MM.1S (cell line): ENCODE measurements around the gene GSC2.

Experiments used
- EZH2 ChIP-seq: fragments of 300-600 bp; sonication (generic); optimal IDR thresholded peaks from 2 replicates; pipeline ENCODE3; 2017; ENCODE audit warnings: low read depth, mild to moderate bottlenecking, antibody characterized with exemption, low read length, mixed read lengths
- EZH2phosphoT487 ChIP-seq: fragments of 300-600 bp; sonication (generic); IDR thresholded peaks from 2 replicates; pipeline ENCODE4 v1.6.1; 2018; ENCODE audit warnings: antibody characterized with exemption, low read length
- TF ChIP-seq, protein P1 (sequence below): fragments of 300-600 bp; sonication (generic); IDR thresholded peaks from 2 replicates; pipeline ENCODE4 v1.5.1; 2016; ENCODE audit warnings: antibody characterized with exemption, low read length, mixed read lengths

DNA sequence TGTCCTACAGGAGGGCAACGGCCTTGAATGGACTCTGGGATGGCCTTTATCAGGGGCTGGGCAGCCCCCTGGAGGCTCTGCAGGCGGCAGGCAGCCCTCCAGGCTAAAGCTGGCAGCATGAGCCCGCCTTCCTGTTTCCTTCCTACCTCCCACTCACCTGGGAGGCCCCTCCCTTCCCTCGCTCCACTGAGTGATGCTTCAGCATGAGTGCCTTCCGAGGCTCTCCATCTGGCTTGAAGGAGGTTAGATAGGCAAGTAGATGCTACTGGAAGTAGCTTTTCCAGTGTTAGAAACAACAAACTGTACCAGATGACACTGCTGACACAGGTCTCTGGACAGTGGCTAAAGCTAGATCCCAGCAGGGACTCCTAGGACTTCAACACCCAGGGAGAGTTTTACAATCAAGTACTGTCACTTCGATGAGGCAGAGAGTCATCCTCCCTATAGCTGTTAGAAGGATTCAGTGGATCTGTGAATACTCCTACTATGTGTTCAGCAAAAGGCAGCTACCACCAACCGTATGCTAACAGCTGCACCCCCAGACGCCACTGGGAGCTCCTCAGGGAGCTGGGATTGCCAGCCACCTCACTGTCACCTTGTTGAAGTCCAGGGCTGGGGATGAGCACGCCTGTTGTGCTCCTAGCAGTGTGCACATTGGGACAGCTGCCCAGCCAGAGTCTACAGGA lies 32.5 kb upstream of the GSC2 start:
- TF ChIP-seq, protein P1, sequence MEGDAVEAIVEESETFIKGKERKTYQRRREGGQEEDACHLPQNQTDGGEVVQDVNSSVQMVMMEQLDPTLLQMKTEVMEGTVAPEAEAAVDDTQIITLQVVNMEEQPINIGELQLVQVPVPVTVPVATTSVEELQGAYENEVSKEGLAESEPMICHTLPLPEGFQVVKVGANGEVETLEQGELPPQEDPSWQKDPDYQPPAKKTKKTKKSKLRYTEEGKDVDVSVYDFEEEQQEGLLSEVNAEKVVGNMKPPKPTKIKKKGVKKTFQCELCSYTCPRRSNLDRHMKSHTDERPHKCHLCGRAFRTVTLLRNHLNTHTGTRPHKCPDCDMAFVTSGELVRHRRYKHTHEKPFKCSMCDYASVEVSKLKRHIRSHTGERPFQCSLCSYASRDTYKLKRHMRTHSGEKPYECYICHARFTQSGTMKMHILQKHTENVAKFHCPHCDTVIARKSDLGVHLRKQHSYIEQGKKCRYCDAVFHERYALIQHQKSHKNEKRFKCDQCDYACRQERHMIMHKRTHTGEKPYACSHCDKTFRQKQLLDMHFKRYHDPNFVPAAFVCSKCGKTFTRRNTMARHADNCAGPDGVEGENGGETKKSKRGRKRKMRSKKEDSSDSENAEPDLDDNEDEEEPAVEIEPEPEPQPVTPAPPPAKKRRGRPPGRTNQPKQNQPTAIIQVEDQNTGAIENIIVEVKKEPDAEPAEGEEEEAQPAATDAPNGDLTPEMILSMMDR, result no peak
- TF ChIP-seq EZH2 (no peak), EZH2phosphoT487 (no peak)
